HG03108 (cell line): Measurements from ENCODE around the gene TTYH2.
"Not testable (repeated sequence)": the region's sequence is repeated elsewhere in the genome, so short reads cannot be mapped to it uniquely, and the experiment has no call there.

Experiments
- ATAC-seq: cut with Tn5 transposase; IDR thresholded peaks from one replicate; pipeline ENCODE4 v1.9.1; 2021; ENCODE audit warnings: moderate library complexity; ENCODE audit not compliant: unreplicated experiment

TTYH2 gene

DNA sequence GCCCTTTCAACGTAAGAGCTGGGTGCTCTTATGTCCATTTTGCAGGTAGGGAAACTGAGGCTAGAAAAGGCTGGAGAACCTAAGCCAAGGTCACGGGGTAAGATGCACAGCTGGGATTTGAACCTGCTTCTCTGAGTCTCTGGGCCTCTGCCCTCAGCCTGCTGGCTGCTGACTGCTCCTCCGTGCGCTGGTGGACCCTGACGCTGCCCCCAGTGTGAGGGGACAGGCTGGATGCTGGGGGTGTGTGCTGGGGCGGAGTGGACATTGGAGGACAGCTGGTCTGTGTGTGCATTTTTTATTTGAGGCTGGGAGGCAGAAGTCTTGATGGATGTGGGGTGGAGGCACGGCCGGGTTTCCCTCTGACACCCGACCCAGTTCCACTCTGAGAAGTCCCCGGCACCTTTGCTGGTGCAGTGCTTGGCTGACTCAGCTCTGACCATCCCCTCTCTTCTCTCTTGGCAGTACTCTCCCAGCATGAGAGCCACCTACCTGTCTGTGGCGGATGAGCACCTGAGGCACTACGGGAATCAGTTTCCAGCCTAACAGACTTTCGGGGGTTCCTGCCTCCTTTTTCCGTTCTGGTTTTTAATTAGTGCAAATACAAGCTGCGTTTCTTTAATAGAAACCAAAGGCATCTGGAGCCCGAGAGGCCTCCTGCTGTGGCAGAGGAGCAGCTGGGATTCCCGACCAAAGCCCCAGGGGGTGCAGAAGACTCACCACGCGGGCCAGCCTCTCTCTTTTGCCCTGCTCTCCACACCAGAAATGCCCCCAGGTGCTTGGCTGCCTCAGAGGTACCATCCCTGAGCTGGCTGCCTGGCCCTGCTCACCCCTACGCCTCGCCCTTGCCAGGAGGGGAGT, 46.5 kb downstream of the TTYH2 start:
- ATAC-seq = no peak

DNA sequence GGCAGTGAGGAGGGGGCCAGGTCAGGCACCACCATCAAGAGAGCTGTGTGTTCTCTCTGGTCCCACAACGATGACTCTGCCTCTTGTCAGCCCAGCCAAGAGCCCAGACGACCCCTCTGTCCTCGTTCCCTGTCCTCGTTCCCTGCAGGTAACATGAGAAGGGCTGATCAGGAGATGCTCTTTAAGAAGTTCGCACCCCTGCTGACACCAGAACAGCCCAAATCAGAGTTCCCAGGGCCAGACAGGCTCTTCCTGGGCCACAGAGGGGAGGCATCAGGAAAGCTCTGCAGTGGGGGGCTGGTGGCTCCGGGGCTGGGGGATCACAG, 47.1 kb downstream of the TTYH2 start:
- ATAC-seq = no peak

- ATAC-seq = no peak
Observed at GRCh38 chr17:74262601-74263000, 49.2 kb downstream of the TTYH2 start.

- ATAC-seq = not testable (repeated sequence)
Observed at GRCh38 chr17:74267054-74267453, 53.7 kb downstream of the TTYH2 start.

- no peak for ATAC-seq
Observed at GRCh38 chr17:74267579-74267978, 54.2 kb downstream of the TTYH2 start.

DNA sequence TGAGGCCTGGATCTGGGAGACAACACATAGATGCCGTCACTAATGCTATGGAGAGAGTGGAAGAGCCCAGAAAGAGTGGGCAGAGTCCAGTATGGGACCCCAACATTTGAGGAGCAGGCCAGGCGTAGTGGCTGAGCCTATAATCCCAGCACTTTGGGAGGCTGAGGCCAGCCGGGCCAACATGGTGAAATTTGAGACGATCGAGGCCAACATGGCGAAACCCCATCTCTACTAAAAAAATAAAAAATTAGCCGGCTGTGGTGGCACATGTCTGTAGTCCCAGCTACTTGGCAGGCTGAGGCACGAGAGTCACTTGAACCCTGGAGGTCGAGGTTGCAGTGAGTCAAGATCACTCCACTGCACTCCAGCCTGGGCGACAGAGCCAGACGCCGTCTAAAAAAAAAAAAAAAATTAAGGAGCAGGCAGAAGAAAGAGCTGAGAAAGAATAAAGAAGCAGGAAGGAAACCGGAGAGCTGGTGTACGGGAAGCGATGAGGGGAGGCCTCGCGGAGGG, 54.7 kb downstream of the TTYH2 start:
- ATAC-seq = no peak

DNA sequence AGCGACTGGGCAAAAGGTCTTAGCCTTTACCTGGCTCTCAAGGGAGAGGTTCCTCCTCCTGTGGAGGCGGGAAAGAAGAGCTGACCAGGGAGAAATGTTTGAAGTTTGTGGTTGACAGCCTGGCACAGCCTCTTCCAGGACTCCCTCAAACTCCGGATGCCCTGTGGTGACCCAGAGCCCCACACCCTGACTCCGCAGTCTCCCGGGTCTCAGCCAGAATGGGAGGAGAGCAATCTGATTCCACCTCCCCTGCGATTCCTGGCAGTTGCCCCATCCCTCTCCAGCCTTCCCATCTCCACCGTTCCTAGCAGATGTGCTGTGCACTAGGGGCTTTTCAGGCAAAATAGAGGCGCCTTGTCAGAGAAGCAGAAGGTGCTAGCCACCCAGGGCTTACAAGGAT, 55.2 kb downstream of the TTYH2 start:
- no peak for ATAC-seq

- ATAC-seq = no peak
Observed at GRCh38 chr17:74270333-74270732, 57.0 kb downstream of the TTYH2 start.

GRCh38 chr17:74271281-74271680, 57.9 kb downstream of the TTYH2 start:
- no peak for ATAC-seq

DNA sequence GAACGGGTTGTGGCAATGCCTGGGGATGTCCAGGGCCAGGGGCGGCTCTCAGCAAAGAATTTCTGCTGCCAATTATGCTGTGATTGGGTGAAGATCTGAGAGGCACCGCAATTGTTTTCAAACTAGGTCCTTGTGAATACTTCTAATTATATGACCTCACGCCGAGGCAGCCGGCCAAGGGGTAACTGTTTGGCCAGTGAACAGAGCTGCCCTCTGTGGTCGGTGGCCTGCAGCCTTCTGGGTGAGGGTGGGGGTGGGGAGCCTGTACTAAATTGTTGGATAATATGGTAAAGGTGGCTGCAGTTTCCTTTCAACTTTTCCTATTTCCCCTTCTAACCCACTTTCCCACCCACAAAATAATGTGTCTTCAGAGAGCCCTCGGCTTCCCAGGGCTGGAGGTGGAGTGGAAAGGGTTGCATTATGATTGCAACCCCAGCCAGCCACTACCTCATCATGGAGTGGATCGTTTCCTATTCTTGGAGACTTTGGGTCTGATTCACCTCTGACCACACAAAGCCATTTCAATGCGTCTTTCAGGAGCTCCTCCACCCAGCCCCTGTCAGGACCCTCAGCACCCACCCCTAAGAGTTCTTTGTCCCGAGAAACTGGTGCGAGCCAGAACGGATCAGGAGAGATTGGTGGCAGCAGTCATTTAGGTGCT, 58.7 kb downstream of the TTYH2 start:
- ATAC-seq = no peak

- ATAC-seq = no peak
Observed at GRCh38 chr17:74272731-74273201, 59.4 kb downstream of the TTYH2 start.

DNA sequence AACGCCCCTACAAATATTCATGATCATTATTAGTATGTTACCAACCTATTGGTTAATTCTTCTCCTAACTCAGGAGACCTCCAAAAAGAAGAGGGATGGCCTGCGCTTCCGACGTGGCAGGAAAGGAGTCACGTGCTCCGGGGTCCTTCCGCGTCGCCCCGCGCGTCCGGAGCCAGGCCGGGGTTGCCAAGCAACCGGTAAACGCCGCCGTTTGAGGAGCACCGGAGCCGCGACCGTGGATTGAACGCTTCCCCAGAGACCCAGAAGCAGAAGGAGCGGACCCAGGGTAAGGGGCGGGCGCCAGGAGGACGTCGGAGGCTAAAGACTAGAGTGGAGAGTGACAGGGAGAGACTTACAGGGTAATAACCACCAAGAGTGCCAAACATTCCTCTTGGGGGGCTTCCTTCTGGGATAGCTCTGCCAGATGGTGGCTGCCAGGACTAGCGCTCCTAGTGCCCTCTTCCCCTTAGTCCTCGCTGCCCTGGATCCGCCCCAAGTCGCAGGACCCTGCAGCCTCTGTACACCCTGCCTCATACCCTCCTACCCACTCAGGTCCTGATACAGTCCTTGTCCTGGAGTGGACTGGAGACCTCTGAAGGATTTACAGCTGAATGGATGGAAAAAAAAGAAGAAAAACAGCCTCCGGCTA, 60.8 kb downstream of the TTYH2 start, which contains the start of gene DNAI2:
TSS of gene DNAI2 (plus strand) at position 175 of the 649 bp plus-strand sequence. CDS start 7,584 bp downstream, outside the sequence.
- no peak for ATAC-seq

DNA sequence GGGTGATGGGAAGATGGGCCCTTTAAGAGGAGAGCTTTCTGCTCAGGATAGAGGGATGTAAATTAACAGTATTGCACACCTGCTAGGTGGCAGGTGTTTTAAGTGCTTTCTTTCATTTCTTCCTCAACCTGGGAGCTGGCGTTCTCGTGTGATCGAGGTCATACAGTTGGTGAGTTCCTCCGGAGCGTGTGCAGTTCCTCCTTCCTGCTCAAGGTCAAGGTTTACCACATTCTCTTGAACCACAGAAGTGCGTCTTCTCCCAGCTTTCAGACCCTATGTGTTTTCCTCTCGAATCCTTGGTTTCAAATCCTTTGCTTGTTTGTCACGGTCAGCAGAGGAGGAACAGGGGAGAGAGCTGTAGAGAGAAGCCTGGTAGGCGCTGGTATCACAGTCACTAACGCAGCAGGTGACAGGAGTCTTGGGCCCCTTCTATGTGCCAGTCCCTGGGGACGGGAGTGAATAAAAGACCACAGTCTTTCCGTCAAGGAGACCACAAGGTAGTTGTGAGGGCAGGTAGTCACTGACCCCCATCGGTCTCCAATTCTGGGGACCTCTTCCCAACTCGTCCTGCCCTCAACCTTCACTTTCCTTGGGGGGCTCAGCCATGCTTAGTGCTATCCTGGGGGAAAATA, 61.5 kb downstream of the TTYH2 start:
- no peak for ATAC-seq

DNA sequence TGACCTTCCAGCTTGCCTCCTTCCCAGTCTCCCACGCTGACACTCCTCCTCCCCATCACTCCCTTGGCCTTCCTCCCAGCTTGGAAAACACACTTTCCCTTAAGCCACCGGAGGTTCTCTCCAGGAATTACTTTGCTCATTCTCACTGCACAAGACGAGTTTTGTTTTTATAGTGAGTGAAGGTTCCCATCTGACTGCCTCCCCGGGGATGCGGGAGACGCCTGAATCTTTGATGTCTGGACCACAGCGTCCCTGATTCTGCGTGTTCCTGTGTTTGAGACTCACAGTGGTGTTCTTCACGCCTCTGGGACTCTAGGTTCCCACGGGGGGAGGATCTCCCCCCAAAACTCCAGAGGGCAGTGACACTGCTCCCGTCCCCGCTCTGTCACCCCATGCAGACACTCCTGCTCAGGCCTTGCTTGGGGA, 62.7 kb downstream of the TTYH2 start:
- no peak for ATAC-seq

DNA sequence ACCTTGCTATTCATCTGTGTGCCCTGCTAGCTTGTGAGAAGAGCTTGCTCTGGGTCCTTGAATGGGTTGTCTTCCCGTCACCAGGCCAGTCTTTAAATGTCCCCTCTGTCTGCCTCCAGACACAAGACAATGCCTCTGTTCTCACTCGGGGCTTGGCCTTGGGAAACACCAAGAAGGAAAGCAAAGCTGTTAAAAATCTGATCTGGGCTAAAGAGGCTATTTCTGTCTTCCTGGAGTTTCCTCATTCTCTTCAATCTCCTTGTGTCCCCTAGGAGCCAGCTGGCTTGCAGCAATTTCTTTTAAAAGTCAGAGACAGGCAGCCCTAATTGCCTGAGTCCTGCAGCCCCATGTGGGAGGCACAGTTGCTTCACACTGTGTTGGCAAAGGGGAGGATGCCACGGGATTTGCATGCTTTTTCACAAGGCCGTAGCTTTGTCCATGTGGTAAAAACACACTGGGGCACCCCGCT, 63.2 kb downstream of the TTYH2 start:
- no peak for ATAC-seq

DNA sequence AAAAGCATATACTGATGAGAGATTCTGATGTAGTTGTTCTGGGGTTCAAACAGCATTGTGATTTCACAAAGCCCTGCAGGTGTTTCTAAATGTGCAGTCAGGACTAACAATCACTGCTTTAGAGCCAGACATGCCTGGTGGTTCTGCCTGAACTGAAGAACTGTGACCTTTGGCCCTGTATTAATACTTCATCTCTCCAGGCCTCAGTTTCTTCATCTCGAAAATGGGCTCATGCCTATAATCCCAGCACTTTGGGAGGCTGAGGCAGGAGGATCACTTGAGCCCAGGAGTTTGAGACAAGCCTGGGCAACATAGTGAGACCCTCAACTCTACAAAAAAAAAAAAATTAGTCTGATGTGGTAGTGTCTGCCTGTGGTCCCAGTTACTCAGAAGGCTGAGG, 64.6 kb downstream of the TTYH2 start:
- ATAC-seq = no peak

- ATAC-seq = not testable (repeated sequence)
Observed at GRCh38 chr17:74279617-74280016, 66.2 kb downstream of the TTYH2 start.

GRCh38 chr17:74280093-74280513, 66.7 kb downstream of the TTYH2 start:
- ATAC-seq = peak; percentile 48

DNA sequence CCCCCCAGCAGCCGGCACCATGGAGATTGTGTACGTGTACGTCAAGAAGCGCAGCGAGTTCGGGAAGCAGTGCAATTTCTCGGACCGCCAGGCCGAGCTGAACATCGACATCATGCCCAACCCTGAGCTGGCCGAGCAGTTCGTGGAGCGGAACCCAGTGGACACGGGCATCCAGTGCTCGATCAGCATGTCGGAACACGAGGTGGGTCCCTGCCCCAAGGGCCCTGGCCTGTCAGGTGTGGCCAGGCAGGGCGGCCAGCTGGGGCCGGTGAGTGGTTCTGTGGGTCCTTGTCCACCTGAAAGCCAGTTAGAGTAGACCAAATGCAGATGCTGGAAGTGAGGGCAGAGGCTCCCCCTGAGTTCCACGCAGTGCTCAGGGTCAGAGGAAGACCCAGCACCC, 68.4 kb downstream of the TTYH2 start:
- no peak for ATAC-seq

DNA sequence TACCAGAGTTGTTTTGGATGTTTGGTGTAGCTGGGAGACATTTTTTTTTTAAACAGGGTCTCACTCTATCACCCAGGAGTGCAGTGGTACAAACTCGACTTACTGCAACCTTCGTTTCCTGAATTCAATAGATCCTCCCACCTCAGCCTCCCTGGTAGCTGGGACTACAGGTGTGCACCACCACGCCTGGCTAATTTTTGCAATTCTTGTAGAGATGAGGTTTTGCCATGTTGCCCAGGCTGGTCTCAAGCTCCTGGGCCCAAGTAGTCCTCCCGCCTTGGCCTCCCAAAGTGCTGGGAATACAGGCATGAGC, 68.9 kb downstream of the TTYH2 start:
- ATAC-seq = not testable (repeated sequence)
